ENCODE results near the gene PSMD14. TPM values are rescaled to one million over a fixed set of nuclear protein-coding genes. Genes with fewer than 3 reads are reported as not detected.

PSMD14 gene
- total and polyA plus RNA-seq, 2 of the 13 experiments (the other 11 are each of a cell fraction or from before 2014, with no cell fraction given): 60.6 to 149 TPM

DNA sequence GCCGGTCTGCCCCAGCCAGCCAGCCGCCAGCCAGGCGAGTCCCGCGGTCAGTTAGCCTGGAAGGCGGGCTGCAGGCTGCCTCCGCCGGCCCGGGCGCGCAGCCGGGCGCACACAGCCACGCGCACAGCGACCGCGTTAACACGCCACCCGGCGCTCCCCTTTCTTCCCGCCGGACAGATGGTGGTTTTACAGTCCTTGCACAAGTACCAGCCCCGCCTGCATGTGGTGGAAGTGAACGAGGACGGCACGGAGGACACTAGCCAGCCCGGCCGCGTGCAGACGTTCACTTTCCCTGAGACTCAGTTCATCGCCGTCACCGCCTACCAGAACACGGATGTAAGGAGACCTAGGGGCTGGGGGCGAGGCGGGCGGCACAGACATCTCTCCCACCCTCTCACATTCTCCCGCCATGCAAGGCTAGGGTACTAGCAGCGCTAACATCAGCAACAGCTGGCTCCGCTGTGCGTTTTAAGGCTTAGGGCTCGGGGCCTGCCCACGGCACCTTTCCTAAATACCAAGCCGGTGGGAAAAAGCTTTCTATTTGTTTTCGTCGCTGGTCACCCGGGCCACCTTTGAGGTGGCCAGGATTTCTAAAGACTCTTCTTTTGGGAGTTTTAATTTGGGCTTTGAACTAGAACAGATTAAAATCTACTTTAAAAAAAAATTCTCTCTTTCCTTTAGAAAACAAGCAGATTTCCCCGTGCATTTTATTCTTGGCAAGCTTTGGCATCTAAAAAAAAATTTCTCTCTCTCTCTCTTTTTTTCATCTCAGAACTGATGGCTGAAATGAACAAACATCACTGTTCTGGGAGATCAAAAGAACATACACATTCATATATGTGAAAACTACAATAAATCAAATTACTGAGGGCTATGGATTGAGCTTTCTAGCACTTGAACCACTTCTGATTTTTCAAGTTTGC lies 110.8 kb downstream of the PSMD14 start (continued):
- TF ChIP-seq, protein P1, sequence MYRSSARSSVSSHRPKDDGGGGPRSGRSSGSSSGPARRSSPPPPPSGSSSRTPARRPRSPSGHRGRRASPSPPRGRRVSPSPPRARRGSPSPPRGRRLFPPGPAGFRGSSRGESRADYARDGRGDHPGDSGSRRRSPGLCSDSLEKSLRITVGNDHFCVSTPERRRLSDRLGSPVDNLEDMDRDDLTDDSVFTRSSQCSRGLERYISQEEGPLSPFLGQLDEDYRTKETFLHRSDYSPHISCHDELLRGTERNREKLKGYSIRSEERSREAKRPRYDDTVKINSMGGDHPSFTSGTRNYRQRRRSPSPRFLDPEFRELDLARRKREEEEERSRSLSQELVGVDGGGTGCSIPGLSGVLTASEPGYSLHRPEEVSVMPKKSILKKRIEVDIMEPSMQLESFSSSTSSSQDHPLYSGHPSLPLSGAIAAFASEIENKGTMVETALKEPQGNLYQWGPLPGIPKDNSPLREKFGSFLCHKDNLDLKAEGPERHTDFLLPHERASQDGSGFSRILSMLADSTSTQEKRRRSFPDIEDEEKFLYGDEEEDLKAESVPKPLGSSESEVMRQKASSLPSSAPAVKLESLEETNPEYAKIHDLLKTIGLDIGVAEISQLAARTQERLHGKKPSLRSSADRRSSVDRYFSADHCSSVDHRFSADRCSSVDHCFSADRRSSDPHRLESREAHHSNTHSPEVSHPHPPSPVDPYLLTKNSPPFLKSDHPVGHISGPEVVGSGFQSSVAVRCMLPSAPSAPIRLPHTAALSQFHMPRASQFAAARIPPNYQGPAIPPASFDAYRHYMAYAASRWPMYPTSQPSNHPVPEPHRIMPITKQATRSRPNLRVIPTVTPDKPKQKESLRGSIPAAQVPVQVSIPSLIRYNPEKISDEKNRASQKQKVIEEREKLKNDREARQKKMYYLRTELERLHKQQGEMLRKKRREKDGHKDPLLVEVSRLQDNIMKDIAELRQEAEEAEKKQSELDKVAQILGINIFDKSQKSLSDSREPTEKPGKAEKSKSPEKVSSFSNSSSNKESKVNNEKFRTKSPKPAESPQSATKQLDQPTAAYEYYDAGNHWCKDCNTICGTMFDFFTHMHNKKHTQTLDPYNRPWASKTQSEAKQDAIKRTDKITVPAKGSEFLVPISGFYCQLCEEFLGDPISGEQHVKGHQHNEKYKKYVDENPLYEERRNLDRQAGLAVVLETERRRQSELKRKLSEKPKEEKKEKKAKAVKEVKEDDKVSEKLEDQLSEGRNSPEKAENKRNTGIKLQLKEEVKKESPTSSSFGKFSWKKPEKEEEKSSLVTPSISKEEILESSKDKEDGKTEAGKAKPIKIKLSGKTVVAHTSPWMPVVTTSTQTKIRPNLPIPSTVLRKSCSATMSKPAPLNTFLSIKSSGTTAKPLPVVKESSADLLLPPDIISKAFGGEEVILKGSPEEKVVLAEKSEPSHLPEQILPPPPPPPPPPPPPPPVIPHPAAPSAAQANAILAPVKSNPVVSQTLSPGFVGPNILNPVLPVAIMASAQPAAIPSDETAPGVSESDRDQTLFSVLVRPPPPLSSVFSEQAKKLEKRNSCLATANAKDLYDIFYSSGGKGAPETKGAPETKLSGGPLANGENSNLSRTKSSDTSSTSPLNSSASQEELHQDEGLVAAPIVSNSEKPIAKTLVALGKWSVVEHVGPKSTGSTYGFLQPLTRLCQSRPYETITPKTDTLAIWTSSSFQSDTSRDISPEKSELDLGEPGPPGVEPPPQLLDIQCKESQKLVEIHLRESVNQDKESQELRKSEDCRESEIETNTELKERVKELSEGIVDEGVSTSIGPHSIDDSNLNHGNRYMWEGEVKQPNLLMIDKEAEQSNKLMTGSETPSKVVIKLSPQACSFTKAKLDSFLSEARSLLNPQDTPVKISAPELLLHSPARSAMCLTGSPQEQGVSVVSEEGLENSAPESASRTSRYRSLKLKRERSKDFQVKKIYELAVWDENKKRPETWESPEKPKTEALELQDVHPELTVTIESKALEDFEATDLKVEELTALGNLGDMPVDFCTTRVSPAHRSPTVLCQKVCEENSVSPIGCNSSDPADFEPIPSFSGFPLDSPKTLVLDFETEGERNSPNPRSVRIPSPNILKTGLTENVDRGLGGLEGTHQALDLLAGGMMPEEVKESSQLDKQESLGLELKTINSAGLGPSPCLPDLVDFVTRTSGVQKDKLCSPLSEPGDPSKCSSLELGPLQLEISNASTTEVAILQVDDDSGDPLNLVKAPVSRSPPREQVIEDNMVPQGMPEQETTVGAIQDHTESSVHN (CRISPR knock-in tag; IDR thresholded peaks at IDR 0.05): no peak
- TF ChIP-seq ISL2 (CRISPR knock-in tag; IDR thresholded peaks at IDR 0.05) (no peak), CAMTA2 (CRISPR knock-in tag; IDR thresholded peaks at IDR 0.05; ENCODE audit: borderline replicate concordance) (no peak), ZNF3 (CRISPR knock-in tag; IDR thresholded peaks at IDR 0.05) (no peak), KAT2B (IDR thresholded peaks at IDR 0.05; ENCODE audit: borderline replicate concordance, low read depth, low read length) (no peak), ZNF577 (CRISPR knock-in tag; IDR thresholded peaks at IDR 0.05; ENCODE audit: borderline replicate concordance, low read depth) (no peak), ZFAT (CRISPR knock-in tag; conservative IDR thresholded peaks at IDR 0.05) (no peak), ZKSCAN5 (CRISPR knock-in tag; IDR thresholded peaks at IDR 0.05) (no peak), ZNF160 (CRISPR knock-in tag; IDR thresholded peaks at IDR 0.05) (no peak), HNRNPLL (IDR thresholded peaks at IDR 0.05; ENCODE audit: low read depth, low read length, poor library complexity, severe bottlenecking) (peak; percentile 22), KDM5A (IDR thresholded peaks at IDR 0.05; ENCODE audit: borderline replicate concordance, low read length) (no peak), FIP1L1 (IDR thresholded peaks at IDR 0.05; ENCODE audit: borderline replicate concordance, insufficient read depth, low read depth, low read length) (no peak), TOE1 (CRISPR knock-in tag; IDR thresholded peaks at IDR 0.05) (no peak), ZNF501 (CRISPR knock-in tag; IDR thresholded peaks at IDR 0.05) (no peak)
- TF ChIP-seq, protein P2, sequence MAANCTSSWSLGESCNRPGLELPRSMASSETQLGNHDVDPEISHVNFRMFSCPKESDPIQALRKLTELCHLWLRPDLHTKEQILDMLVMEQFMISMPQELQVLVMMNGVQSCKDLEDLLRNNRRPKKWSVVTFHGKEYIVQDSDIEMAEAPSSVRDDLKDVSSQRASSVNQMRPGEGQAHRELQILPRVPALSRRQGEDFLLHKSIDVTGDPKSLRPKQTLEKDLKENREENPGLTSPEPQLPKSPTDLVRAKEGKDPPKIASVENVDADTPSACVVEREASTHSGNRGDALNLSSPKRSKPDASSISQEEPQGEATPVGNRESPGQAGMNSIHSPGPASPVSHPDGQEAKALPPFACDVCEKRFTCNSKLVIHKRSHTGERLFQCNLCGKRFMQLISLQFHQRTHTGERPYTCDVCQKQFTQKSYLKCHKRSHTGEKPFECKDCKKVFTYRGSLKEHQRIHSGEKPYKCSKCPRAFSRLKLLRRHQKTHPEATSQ (CRISPR knock-in tag; IDR thresholded peaks at IDR 0.05; ENCODE audit: borderline replicate concordance): no peak
- TF ChIP-seq, protein P3, sequence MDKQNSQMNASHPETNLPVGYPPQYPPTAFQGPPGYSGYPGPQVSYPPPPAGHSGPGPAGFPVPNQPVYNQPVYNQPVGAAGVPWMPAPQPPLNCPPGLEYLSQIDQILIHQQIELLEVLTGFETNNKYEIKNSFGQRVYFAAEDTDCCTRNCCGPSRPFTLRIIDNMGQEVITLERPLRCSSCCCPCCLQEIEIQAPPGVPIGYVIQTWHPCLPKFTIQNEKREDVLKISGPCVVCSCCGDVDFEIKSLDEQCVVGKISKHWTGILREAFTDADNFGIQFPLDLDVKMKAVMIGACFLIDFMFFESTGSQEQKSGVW (CRISPR knock-in tag; IDR thresholded peaks at IDR 0.05; ENCODE audit: borderline replicate concordance): no peak
- TF ChIP-seq, protein P4, sequence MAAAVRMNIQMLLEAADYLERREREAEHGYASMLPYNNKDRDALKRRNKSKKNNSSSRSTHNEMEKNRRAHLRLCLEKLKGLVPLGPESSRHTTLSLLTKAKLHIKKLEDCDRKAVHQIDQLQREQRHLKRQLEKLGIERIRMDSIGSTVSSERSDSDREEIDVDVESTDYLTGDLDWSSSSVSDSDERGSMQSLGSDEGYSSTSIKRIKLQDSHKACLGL (CRISPR knock-in tag; IDR thresholded peaks at IDR 0.05): peak; percentile 71

All from HepG2 (cell line).